ENCODE measurements around the gene PRPF4. TPM values are rescaled to one million over a fixed set of nuclear protein-coding genes. Genes with fewer than 3 reads are reported as not detected.

PRPF4 gene
- total RNA-seq, 1 experiment from 2014 or later, result 32.4 TPM

- TF ChIP-seq USF1 (CRISPR knock-in tag; IDR thresholded peaks at IDR 0.05) (peak; percentile 15; the same call in 1 of the 2 replicates), ZNF423 (CRISPR knock-in tag; IDR thresholded peaks at IDR 0.05) (no peak), MYBL2 (CRISPR knock-in tag; IDR thresholded peaks at IDR 0.05) (no peak), ESRRA (CRISPR knock-in tag; IDR thresholded peaks at IDR 0.05; ENCODE audit: borderline replicate concordance) (no peak), AR (CRISPR knock-in tag; IDR thresholded peaks at IDR 0.05) (no peak), TEAD4 (CRISPR knock-in tag; IDR thresholded peaks at IDR 0.05) (no peak), ZNF281 (CRISPR knock-in tag; IDR thresholded peaks at IDR 0.05) (no peak), SMAD4 (CRISPR knock-in tag; IDR thresholded peaks at IDR 0.05) (no peak), ATF2 (CRISPR knock-in tag; IDR thresholded peaks at IDR 0.05; ENCODE audit: borderline replicate concordance, low read depth) (no peak), GABPB1 (CRISPR knock-in tag; IDR thresholded peaks at IDR 0.05) (peak; percentile 69), IRF1 (CRISPR knock-in tag; IDR thresholded peaks at IDR 0.05) (no peak), EMX1 (CRISPR knock-in tag; IDR thresholded peaks at IDR 0.05) (no peak), ATF3 (CRISPR knock-in tag; conservative IDR thresholded peaks at IDR 0.05) (no peak)
These were observed at the start of gene PRPF4, which contains the start of gene CDC26 (continued) for GRCh38 chr9:113275157-113276131.

- peaks cover 9% of the 10 kb centered on the region for H3K4me1 Mint-ChIP-seq
- no peaks in the 10 kb centered on the region for H3K9me3 Mint-ChIP-seq
- no peak for ATAC-seq
- no peak for DNase-seq (ENCODE audit: low spot score)
- ChIA-PET POLR2A (no interaction called here), CTCF (no interaction called here)
- no peak overlapping the region for H3K4me3 Mint-ChIP-seq
- no peak overlapping the region for H3K27ac Mint-ChIP-seq
- no peaks in the 10 kb centered on the region for H3K27me3 Mint-ChIP-seq (ENCODE audit: low read depth)
- H3K36me3 Mint-ChIP-seq, result peaks cover 6% of the 10 kb centered on the region
- no peak for TF ChIP-seq ZNF317 (CRISPR knock-in tag; IDR thresholded peaks at IDR 0.05; ENCODE audit: borderline replicate concordance, low read depth)
- TF ChIP-seq E2F4 (CRISPR knock-in tag; IDR thresholded peaks at IDR 0.05; ENCODE audit: borderline replicate concordance, low read depth), result no peak
- TF ChIP-seq ERG (CRISPR knock-in tag; IDR thresholded peaks at IDR 0.05), result no peak
- TF ChIP-seq TEAD4 (CRISPR knock-in tag; IDR thresholded peaks at IDR 0.05), result no peak
- no peak for TF ChIP-seq PREB (CRISPR knock-in tag; IDR thresholded peaks at IDR 0.05; ENCODE audit: borderline replicate concordance)
- TF ChIP-seq NFYB (CRISPR knock-in tag; conservative IDR thresholded peaks at IDR 0.05; ENCODE audit: low read depth), result no peak
- TF ChIP-seq ZNF425 (CRISPR knock-in tag; conservative IDR thresholded peaks at IDR 0.05), result no peak
These were observed 48.0 kb upstream of the PRPF4 start for GRCh38 chr9:113227436-113227835.

Measured in WTC11 (cell line).